Measurements from ENCODE around the gene SEZ6. TPM values are rescaled to one million over a fixed set of nuclear protein-coding genes. Genes with fewer than 3 reads are reported as not detected.

The SEZ6 gene
- total RNA-seq, 1 donor from 2014 or later: not detected

- H3K9me3 Mint-ChIP-seq (ENCODE audit: unreplicated experiment): peaks cover 14% of the 10 kb centered on the region
- TF ChIP-seq CTCF (IDR thresholded peaks at IDR 0.05; ENCODE audit: insufficient read depth, low read depth, low read length): no peak
- TF ChIP-seq EZH2 (IDR thresholded peaks at IDR 0.05; ENCODE audit: insufficient read depth, low read length): peak; percentile 5
- FAIRE-seq (no peak), DNase-seq (ENCODE audit: low read depth) (no peak)
- H3K4me3 Mint-ChIP-seq (ENCODE audit: unreplicated experiment): no peak overlapping the region
- peaks cover 15% of the 10 kb centered on the region for H3K4me1 Mint-ChIP-seq (ENCODE audit: low read depth, unreplicated experiment)
- H3K4me2 ChIP-seq (ENCODE audit: low read length): peak overlapping the region; percentile 23
- no peak overlapping the region for H2AFZ ChIP-seq (ENCODE audit: low read depth, low read length)
- H3K4me3 ChIP-seq (ENCODE audit: insufficient read depth, low read depth, low read length): no peak overlapping the region
- peaks cover 7% of the 10 kb centered on the region for H3K27me3 Mint-ChIP-seq (ENCODE audit: low read depth, unreplicated experiment)
- H3K9me3 ChIP-seq (ENCODE audit: insufficient read depth, low read depth, low read length): peaks cover 20% of the 10 kb centered on the region
- no peaks in the 10 kb centered on the region for H4K20me1 ChIP-seq (ENCODE audit: insufficient read depth, low read length)
- H3K4me1 ChIP-seq (ENCODE audit: insufficient read depth, low read length): peaks cover 18% of the 10 kb centered on the region
- H3K27ac ChIP-seq (ENCODE audit: low read depth, low read length): no peak overlapping the region
- H3K36me3 Mint-ChIP-seq (ENCODE audit: low read depth, unreplicated experiment): peaks cover 3% of the 10 kb centered on the region
- H3K9ac ChIP-seq (ENCODE audit: low read length): no peak overlapping the region
- no peaks in the 10 kb centered on the region for H3K36me3 ChIP-seq (ENCODE audit: insufficient read depth, low read length)
- no peak overlapping the region for H3K27ac Mint-ChIP-seq (ENCODE audit: unreplicated experiment)
- H3K79me2 ChIP-seq (ENCODE audit: insufficient read depth, low read length): no peaks in the 10 kb centered on the region
- peaks cover 39% of the 10 kb centered on the region for H3K27me3 ChIP-seq (ENCODE audit: insufficient read depth, low read length)
Observed at GRCh38 chr17:29038085-29038795, 32.4 kb upstream of the SEZ6 start.

DNA sequence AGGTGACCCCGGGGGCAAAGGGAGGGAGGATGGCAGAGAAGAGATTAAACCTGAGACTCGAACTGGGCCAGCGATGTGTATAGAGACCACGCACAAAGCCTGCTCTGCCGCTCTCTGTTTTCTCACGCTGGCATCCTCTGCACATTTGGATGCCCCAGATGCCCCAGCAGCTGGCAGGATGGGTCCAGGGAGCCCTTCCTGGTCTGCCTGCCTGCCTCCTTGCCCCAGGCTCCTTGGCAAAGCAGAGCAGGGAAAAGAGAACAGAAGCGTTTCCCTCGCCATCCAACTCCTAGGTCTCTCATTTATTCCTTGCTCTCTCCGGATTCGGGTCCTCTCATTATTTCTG lies 31.9 kb upstream of the SEZ6 start:
- H3K4me3 ChIP-seq (ENCODE audit: insufficient read depth, low read depth, low read length): no peak overlapping the region
- H3K27ac ChIP-seq (ENCODE audit: low read depth, low read length): no peak overlapping the region
- H3K9me3 ChIP-seq (ENCODE audit: insufficient read depth, low read depth, low read length): peaks cover 20% of the 10 kb centered on the region
- Mint-ChIP-seq H3K27ac (ENCODE audit: unreplicated experiment) (no peak overlapping the region), H3K4me3 (ENCODE audit: unreplicated experiment) (no peak overlapping the region), H3K4me1 (ENCODE audit: low read depth, unreplicated experiment) (peaks cover 14% of the 10 kb centered on the region), H3K27me3 (ENCODE audit: low read depth, unreplicated experiment) (peaks cover 11% of the 10 kb centered on the region), H3K36me3 (ENCODE audit: low read depth, unreplicated experiment) (peaks cover 3% of the 10 kb centered on the region), H3K9me3 (ENCODE audit: unreplicated experiment) (peaks cover 14% of the 10 kb centered on the region)
- FAIRE-seq (no peak), DNase-seq (ENCODE audit: low read depth) (no peak)
- TF ChIP-seq EZH2 (IDR thresholded peaks at IDR 0.05; ENCODE audit: insufficient read depth, low read length): no peak
- TF ChIP-seq CTCF (IDR thresholded peaks at IDR 0.05; ENCODE audit: insufficient read depth, low read depth, low read length): no peak
- H3K27me3 ChIP-seq (ENCODE audit: insufficient read depth, low read length): peaks cover 43% of the 10 kb centered on the region
- no peaks in the 10 kb centered on the region for H3K36me3 ChIP-seq (ENCODE audit: insufficient read depth, low read length)
- peak overlapping the region; percentile 23 for H3K4me2 ChIP-seq (ENCODE audit: low read length)
- H3K9ac ChIP-seq (ENCODE audit: low read length): no peak overlapping the region
- peaks cover 13% of the 10 kb centered on the region for H3K4me1 ChIP-seq (ENCODE audit: insufficient read depth, low read length)
- H3K79me2 ChIP-seq (ENCODE audit: insufficient read depth, low read length): no peaks in the 10 kb centered on the region
- no peaks in the 10 kb centered on the region for H4K20me1 ChIP-seq (ENCODE audit: insufficient read depth, low read length)
- H2AFZ ChIP-seq (ENCODE audit: low read depth, low read length): no peak overlapping the region

DNA sequence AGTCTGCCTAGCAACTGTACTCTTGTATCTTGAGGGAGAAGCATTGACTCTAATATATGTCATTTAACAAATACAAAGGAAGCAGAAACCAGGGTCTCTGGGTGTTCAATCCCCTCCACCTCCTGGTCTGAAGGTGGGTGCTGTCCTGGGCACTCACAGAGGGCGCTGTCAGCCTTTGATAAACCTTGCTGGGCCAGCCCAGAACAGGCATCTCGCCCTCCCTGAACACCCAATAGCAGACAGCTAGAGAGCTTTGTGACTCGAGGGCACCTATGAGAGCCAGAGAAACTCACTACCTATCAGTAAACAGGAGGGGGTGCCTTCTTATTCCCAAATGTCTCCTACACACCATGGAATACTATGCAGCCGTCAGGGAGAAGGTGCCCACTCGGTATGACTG lies 30.8 kb upstream of the SEZ6 start:
- Histone ChIP-seq H3K9ac (ENCODE audit: low read length) (no peak overlapping the region), H3K36me3 (ENCODE audit: insufficient read depth, low read length) (no peaks in the 10 kb centered on the region), H3K4me2 (ENCODE audit: low read length) (no peak overlapping the region), H3K79me2 (ENCODE audit: insufficient read depth, low read length) (no peaks in the 10 kb centered on the region), H4K20me1 (ENCODE audit: insufficient read depth, low read length) (no peaks in the 10 kb centered on the region), H3K4me1 (ENCODE audit: insufficient read depth, low read length) (peaks cover 6% of the 10 kb centered on the region), H3K9me3 (ENCODE audit: insufficient read depth, low read depth, low read length) (peaks cover 20% of the 10 kb centered on the region), H2AFZ (ENCODE audit: low read depth, low read length) (no peak overlapping the region), H3K4me3 (ENCODE audit: insufficient read depth, low read depth, low read length) (no peak overlapping the region), H3K27ac (ENCODE audit: low read depth, low read length) (no peak overlapping the region), H3K27me3 (ENCODE audit: insufficient read depth, low read length) (peaks cover 54% of the 10 kb centered on the region)
- peaks cover 8% of the 10 kb centered on the region for H3K4me1 Mint-ChIP-seq (ENCODE audit: low read depth, unreplicated experiment)
- DNase-seq (ENCODE audit: low read depth) (no peak), FAIRE-seq (no peak)
- peaks cover 18% of the 10 kb centered on the region for H3K9me3 Mint-ChIP-seq (ENCODE audit: unreplicated experiment)
- H3K4me3 Mint-ChIP-seq (ENCODE audit: unreplicated experiment): no peak overlapping the region
- peaks cover 22% of the 10 kb centered on the region for H3K27me3 Mint-ChIP-seq (ENCODE audit: low read depth, unreplicated experiment)
- no peak for TF ChIP-seq CTCF (IDR thresholded peaks at IDR 0.05; ENCODE audit: insufficient read depth, low read depth, low read length)
- no peak for TF ChIP-seq EZH2 (IDR thresholded peaks at IDR 0.05; ENCODE audit: insufficient read depth, low read length)
- H3K36me3 Mint-ChIP-seq (ENCODE audit: low read depth, unreplicated experiment): peaks cover 4% of the 10 kb centered on the region
- no peak overlapping the region for H3K27ac Mint-ChIP-seq (ENCODE audit: unreplicated experiment)
